OCI-LY1 (cell line): Measurements from ENCODE around the gene KIF16B.

Experiments
- H2AFZ ChIP-seq: fragments of 200-600 bp; sonication (generic), shearing (Covaris generic); 2 replicates; pipeline ENCODE4 v1.6.0; 2014; ENCODE audit warnings: antibody characterized with exemption, mild to moderate bottlenecking, low read length
- H3F3A ChIP-seq: fragments of 200-600 bp; sonication (generic), shearing (Covaris generic); 2 replicates; pipeline ENCODE4 v1.6.0; 2014; ENCODE audit warnings: mild to moderate bottlenecking, antibody characterized with exemption, low read length, moderate library complexity; ENCODE audit not compliant: insufficient read depth
- H3K27ac ChIP-seq: fragments of 200-600 bp; sonication (generic); 2 replicates; pipeline ENCODE4 v1.5.1; 2014; ENCODE audit warnings: low read length, mixed run types, mild to moderate bottlenecking, low read depth; ENCODE audit not compliant: poor library complexity, severe bottlenecking
- H3K27me3 ChIP-seq: fragments of 200-600 bp; sonication (generic); 2 replicates; pipeline ENCODE4 v1.6.0; 2014; ENCODE audit warnings: antibody characterized with exemption, mild to moderate bottlenecking, low read length, moderate library complexity; ENCODE audit not compliant: insufficient read depth
- H3K36me3 ChIP-seq: fragments of 200-600 bp; sonication (generic); 2 replicates; pipeline ENCODE4 v1.6.1; 2014; ENCODE audit warnings: mild to moderate bottlenecking, antibody characterized with exemption, low read length, moderate library complexity, mixed read lengths; ENCODE audit not compliant: insufficient read depth
- H3K4me1 ChIP-seq: fragments of 200-600 bp; sonication (generic); 2 replicates; pipeline ENCODE4 v1.5.1; 2014; ENCODE audit warnings: mild to moderate bottlenecking, low read length, moderate library complexity; ENCODE audit not compliant: insufficient read depth, severe bottlenecking
- H3K4me2 ChIP-seq: fragments of 200-600 bp; sonication (generic), shearing (Covaris generic); 2 replicates; pipeline ENCODE4 v1.6.1; 2014; ENCODE audit warnings: low read length
- H3K4me3 ChIP-seq: fragments of 200-600 bp; sonication (generic); 2 replicates; pipeline ENCODE4 v1.5.1; 2014; ENCODE audit warnings: low read length, low read depth, mild to moderate bottlenecking, mixed read lengths; ENCODE audit not compliant: poor library complexity, severe bottlenecking
- H3K79me2 ChIP-seq: fragments of 200-600 bp; shearing (Covaris generic); 2 replicates; pipeline ENCODE4 v1.6.1; 2016; ENCODE audit warnings: mixed run types, low read length, mixed read lengths; ENCODE audit not compliant: insufficient read depth
- H3K9ac ChIP-seq: fragments of 200-600 bp; sonication (generic), shearing (Covaris generic); 2 replicates; pipeline ENCODE4 v1.6.1; 2014; ENCODE audit warnings: mild to moderate bottlenecking, low read length, mixed read lengths
- H3K9me2 ChIP-seq: fragments of 200-600 bp; sonication (generic), shearing (Covaris generic); 2 replicates; pipeline ENCODE4 v1.6.1; 2014; ENCODE audit warnings: low read depth, mild to moderate bottlenecking, low read length, mixed read lengths
- H3K9me3 ChIP-seq: fragments of 200-600 bp; shearing (Covaris generic); 2 replicates; pipeline ENCODE4 v1.6.1; 2014; ENCODE audit warnings: low read length, mixed read lengths
- H4K20me1 ChIP-seq: fragments of 200-600 bp; sonication (generic), shearing (Covaris generic); 2 replicates; pipeline ENCODE4 v1.6.0; 2016; ENCODE audit warnings: mild to moderate bottlenecking, low read length; ENCODE audit not compliant: insufficient read depth
- CTCF ChIP-seq: fragments of 200-600 bp; sonication (generic), shearing (Covaris generic); IDR thresholded peaks from 2 replicates; pipeline ENCODE4 v1.5.1; 2017; ENCODE audit warnings: mild to moderate bottlenecking, antibody characterized with exemption, low read length, moderate library complexity, mixed read lengths
- EZH2 ChIP-seq: fragments of 200-600 bp; sonication (generic), shearing (Covaris generic); IDR thresholded peaks from 2 replicates; pipeline ENCODE4 v1.8.0; 2017; ENCODE audit warnings: borderline replicate concordance, mixed run types, mild to moderate bottlenecking, antibody characterized with exemption, low read length, moderate library complexity, mixed read lengths

KIF16B gene

GRCh38 chr20:16544949-16545348 lies 28.3 kb downstream of the KIF16B start:
- no peaks in the 10 kb centered on the region for H3K79me2 ChIP-seq
- no peak overlapping the region for H3K9ac ChIP-seq
- TF ChIP-seq CTCF (no peak), EZH2 (no peak)

GRCh38 chr20:16542477-16542876 lies 30.8 kb downstream of the KIF16B start:
- Histone ChIP-seq H3K27ac (no peak overlapping the region), H3K27me3 (no peaks in the 10 kb centered on the region), H3K9ac (no peak overlapping the region), H2AFZ (no peak overlapping the region), H3F3A (no peaks in the 10 kb centered on the region), H3K4me1 (no peaks in the 10 kb centered on the region), H3K36me3 (no peaks in the 10 kb centered on the region), H3K9me2 (no peaks in the 10 kb centered on the region), H3K4me3 (no peak overlapping the region), H3K79me2 (no peaks in the 10 kb centered on the region), H4K20me1 (no peaks in the 10 kb centered on the region; the same call in 1 of the 2 replicates), H3K4me2 (no peak overlapping the region), H3K9me3 (no peaks in the 10 kb centered on the region)
- no peak for TF ChIP-seq EZH2
- no peak for TF ChIP-seq CTCF

More at GRCh38 chr20:16544949-16545348, 28.3 kb downstream of the KIF16B start:
- Histone ChIP-seq H3K4me1 (no peaks in the 10 kb centered on the region), H3F3A (no peaks in the 10 kb centered on the region), H3K27me3 (no peaks in the 10 kb centered on the region), H3K9me3 (no peaks in the 10 kb centered on the region), H3K9me2 (no peaks in the 10 kb centered on the region), H3K4me2 (no peak overlapping the region), H2AFZ (no peak overlapping the region), H3K4me3 (no peak overlapping the region), H3K27ac (no peak overlapping the region), H4K20me1 (no peaks in the 10 kb centered on the region; the same call in 1 of the 2 replicates), H3K36me3 (no peaks in the 10 kb centered on the region)

- no peaks in the 10 kb centered on the region for H3K4me1 ChIP-seq
- no peak overlapping the region for H3K9ac ChIP-seq
- H3K79me2 ChIP-seq: no peaks in the 10 kb centered on the region
- no peak overlapping the region for H3K4me3 ChIP-seq
- H3K9me3 ChIP-seq: no peaks in the 10 kb centered on the region
- H3K9me2 ChIP-seq: no peaks in the 10 kb centered on the region
- no peaks in the 10 kb centered on the region for H3F3A ChIP-seq
- no peaks in the 10 kb centered on the region for H3K27me3 ChIP-seq
- no peak overlapping the region for H3K4me2 ChIP-seq
- H4K20me1 ChIP-seq: no peaks in the 10 kb centered on the region; the same call in 1 of the 2 replicates
- TF ChIP-seq EZH2 (no peak), CTCF (no peak)
- H3K36me3 ChIP-seq: no peaks in the 10 kb centered on the region
- H3K27ac ChIP-seq: no peak overlapping the region
- no peak overlapping the region for H2AFZ ChIP-seq
Observed at GRCh38 chr20:16541878-16542277, 31.4 kb downstream of the KIF16B start.
